AML-193 (cell line): ENCODE results near the gene RCHY1.
"Not testable (repeated sequence)": the region's sequence is repeated elsewhere in the genome, so short reads cannot be mapped to it uniquely, and the experiment has no call there.

Experiments
- DNase-seq, 2 experiments: peaks; one replicate each; lab custom pipeline; 2025; lab: John Stamatoyannopoulos, UW

RCHY1 gene

GRCh38 chr4:75514949-75515612, 878 bp upstream of the RCHY1 start:
- peak in 1 of 2 experiments; percentile 8 for DNase-seq

GRCh38 chr4:75513526-75514130, 575 bp downstream of the RCHY1 start:
- DNase-seq: no peak

- DNase-seq: peak; percentile 78 to 88
Observed at GRCh38 chr4:75512386-75513211, 1.6 kb downstream of the RCHY1 start.

GRCh38 chr4:75511841-75512240, 2.4 kb downstream of the RCHY1 start:
- DNase-seq: peak; percentile 11 to 24

- not testable (repeated sequence) for DNase-seq
Observed at GRCh38 chr4:75509592-75509991, 4.6 kb downstream of the RCHY1 start.

- DNase-seq: no peak
Observed at GRCh38 chr4:75505630-75506029, 8.6 kb downstream of the RCHY1 start.

GRCh38 chr4:75502671-75503070, 11.5 kb downstream of the RCHY1 start:
- no peak for DNase-seq

GRCh38 chr4:75499900-75500299, 14.3 kb downstream of the RCHY1 start:
- no peak for DNase-seq

- no peak for DNase-seq
Observed at GRCh38 chr4:75498041-75498440, 16.2 kb downstream of the RCHY1 start.

- DNase-seq: no peak
Observed at GRCh38 chr4:75497133-75497532, 17.1 kb downstream of the RCHY1 start.

GRCh38 chr4:75496406-75496805, 17.8 kb downstream of the RCHY1 start:
- DNase-seq: no peak

- peak in 1 of 2 experiments; percentile 11 for DNase-seq
Observed at GRCh38 chr4:75495476-75495875, 18.7 kb downstream of the RCHY1 start.

- no peak for DNase-seq
Observed at GRCh38 chr4:75494563-75494962, 19.6 kb downstream of the RCHY1 start.

GRCh38 chr4:75490155-75490554, 24.0 kb downstream of the RCHY1 start:
- DNase-seq: peak in 1 of 2 experiments; percentile 8

GRCh38 chr4:75484190-75484589, 30.0 kb downstream of the RCHY1 start:
- DNase-seq: no peak

- no peak for DNase-seq
Observed at GRCh38 chr4:75477201-75477600, 37.0 kb downstream of the RCHY1 start.

GRCh38 chr4:75470738-75471137, 43.5 kb downstream of the RCHY1 start:
- no peak for DNase-seq

- DNase-seq: no peak
Observed at GRCh38 chr4:75469896-75470295, 44.3 kb downstream of the RCHY1 start.

- no peak for DNase-seq
Observed at GRCh38 chr4:75457365-75457764, 56.8 kb downstream of the RCHY1 start.

- DNase-seq: no peak
Observed at GRCh38 chr4:75434105-75434504, 80.1 kb downstream of the RCHY1 start.

GRCh38 chr4:75432683-75433082, 81.5 kb downstream of the RCHY1 start:
- DNase-seq: peak; percentile 40 to 42

- DNase-seq: no peak
Observed at GRCh38 chr4:75429208-75429607, 85.0 kb downstream of the RCHY1 start.
